HG03139 (cell line): ENCODE data around the gene INSYN2A.

Source experiments
- ATAC-seq: cut with Tn5 transposase; IDR thresholded peaks from one replicate; pipeline ENCODE4 v1.9.1; 2021; ENCODE audit not compliant: unreplicated experiment

Gene INSYN2A

DNA sequence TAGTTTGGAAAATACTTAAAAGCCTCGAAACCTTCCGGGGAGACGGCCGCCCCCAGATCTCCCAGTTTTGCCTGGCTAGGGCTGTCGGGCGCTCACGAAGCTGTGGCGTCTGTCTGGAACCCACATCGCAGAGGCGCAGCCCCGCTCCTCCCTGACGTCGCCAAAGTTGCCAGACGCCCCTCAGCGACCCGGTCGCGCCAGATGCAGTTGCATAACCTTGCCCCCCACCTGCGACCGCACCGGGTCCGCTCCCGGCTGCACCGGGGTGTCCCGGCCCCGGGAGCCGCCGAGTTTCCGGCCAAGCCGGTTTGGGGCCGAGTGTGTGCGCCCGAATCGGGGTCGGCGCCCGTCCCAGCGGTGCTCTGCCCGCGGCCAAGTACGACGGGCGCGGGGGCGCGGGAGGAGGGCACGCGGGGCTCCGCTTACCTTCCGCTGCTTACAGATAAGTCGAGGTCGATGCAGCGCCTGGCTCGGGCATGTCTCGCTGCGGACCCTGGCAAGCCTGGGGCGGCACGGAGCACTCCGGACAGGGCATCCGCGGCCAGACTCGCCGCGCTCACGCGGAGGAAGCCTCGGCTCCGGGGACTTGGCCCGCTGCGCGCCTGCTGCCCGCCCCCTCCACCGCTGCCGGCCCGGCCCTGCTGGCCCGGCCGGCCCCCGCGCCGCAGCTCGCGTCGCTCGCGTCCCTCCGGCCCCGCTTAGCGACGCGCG lies 665 bp downstream of the INSYN2A start:
- ATAC-seq, result no peak

DNA sequence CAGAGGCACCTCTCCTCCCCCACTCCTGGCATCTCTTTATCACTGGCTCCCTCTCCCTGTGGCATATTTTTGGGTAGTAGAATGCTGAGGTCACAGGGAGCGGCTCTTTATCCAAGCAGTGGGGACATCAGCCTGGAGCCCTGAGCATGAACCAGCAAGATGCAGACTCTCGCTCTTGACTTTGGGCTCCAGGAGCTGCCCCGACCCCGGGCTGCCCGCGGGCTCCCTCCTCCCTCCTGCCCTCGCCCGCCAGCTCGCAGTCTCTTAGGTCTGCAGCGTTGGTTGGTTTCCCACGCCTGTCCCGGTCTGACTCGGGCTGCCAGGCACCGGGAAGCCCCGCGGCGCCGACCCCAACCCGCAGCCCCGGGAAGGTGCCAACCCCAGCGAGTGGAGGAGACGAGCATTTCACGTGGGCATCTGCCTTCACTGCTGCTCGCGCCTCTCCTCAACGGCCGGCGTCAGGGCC lies 1.3 kb downstream of the INSYN2A start:
- no peak for ATAC-seq

DNA sequence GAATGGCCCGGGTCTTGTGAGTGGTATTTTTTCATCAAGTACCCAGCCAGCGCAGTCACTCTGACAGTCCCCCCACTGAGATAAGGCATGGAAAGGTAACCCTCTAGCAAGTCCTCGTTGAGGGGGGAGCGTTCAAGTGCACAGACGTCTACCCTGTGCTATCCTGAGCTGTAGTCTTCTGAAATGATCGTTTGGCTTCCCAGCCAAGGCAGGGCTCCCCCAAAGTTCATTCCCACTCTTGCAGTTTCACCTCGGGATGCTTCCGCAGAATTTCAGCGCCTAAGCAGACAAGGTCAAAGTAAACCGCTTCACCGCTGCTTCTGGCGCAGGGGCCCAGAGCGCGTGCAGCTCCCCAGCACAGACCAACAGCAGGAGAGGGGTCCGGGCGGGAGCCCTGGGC lies 1.8 kb downstream of the INSYN2A start:
- ATAC-seq, result no peak

GRCh38 chr10:127194111-127194510 lies 2.3 kb downstream of the INSYN2A start:
- no peak for ATAC-seq

- no peak for ATAC-seq
Measured at GRCh38 chr10:127193125-127193524, 3.3 kb downstream of the INSYN2A start.

- no peak for ATAC-seq
Measured at GRCh38 chr10:127190427-127190826, 6.0 kb downstream of the INSYN2A start.

GRCh38 chr10:127189226-127189625 lies 7.2 kb downstream of the INSYN2A start:
- ATAC-seq, result no peak

- ATAC-seq, result no peak
Measured at GRCh38 chr10:127186813-127187212, 9.6 kb downstream of the INSYN2A start.

- no peak for ATAC-seq
Measured at GRCh38 chr10:127184582-127184981, 11.8 kb downstream of the INSYN2A start.

- no peak for ATAC-seq
Measured at GRCh38 chr10:127182161-127182560, 14.2 kb downstream of the INSYN2A start.

DNA sequence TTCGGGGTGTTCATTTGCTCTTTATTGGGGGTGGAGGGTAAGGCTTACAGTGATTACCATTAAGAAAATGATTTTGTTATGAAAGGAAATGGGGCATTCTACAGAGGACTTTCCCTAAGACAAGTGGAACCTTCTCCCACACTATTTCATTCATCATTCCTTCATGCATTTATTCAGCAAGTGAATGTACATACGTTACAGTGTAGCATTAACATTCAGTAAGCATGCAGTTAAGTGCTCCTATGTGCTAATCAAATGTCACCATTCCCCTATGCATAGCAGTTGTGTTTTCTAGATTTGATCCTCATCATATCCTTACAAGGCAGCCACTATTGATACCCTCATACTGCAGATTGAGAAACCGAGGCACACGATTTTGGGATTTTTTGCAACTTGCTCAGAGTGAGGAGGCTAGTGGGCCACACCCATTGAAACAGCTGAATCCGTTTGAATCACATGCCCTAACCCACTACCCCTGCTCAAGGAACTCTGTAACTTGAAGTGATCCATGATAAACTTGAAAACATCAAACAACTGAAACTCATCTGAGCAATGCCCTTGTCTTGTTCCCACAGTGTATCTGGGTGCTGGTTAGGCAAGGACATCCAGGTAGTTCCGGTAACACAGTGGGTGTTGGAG lies 16.7 kb downstream of the INSYN2A start:
- no peak for ATAC-seq

DNA sequence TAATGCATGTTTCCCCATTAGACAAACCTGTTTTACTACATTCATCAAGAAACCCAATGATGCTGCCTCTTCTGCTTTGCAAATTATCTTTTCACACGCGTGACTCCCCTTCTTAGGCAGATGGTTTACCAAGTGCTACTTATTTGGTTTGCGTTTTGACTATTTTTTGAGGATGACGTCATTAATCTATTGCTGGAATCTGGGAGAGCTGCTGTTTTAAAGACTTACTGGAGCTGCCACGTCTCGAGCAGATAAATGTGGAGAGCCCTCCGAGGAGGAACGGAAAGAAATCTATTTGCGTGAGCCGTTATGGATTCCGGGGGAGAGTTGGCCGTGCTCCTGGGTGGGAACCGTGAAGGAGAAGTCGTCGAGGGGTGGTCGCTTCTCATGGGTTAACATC lies 19.7 kb downstream of the INSYN2A start:
- no peak for ATAC-seq

- no peak for ATAC-seq
Measured at GRCh38 chr10:127175357-127176110, 20.9 kb downstream of the INSYN2A start.

GRCh38 chr10:127174866-127175265 lies 21.5 kb downstream of the INSYN2A start:
- ATAC-seq, result no peak

DNA sequence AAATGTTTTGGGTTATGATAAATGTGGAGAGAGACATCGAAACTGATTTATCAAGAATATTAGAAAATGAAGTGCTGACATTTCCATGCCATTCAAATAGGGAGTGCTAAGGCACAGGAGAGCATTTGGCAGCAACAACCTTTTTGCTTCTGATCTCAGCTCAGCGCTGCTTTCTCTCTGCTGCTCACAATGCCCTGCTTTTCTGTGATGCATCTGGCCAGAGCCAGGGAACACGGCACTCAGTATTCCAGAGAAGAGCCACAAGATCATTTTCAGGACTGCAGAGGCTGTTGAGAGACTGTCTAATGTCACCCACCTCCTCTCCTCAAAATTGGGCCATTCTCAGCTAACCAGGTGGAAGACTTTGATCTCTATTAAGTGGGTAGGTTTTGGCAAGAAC lies 28.1 kb downstream of the INSYN2A start:
- no peak for ATAC-seq

DNA sequence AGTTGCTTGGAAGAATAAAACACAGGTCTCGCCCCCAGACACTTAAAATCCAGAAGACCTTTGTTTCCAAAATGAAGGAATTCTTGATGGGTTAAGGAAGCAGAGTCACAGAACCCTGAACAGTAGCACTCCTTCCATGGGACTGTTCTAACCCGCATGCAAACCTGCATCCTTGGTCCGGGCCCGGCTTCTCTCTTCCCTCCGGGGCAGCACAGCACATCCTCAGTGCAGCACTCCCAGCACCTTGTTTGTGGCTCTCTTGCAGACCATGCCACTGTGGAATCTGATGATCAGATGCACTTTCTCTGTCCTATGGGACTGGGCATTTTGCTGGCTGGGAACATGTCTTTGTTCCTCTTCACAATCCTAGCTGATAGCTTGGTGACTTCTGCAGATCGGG lies 33.5 kb downstream of the INSYN2A start:
- ATAC-seq, result no peak

- no peak for ATAC-seq
Measured at GRCh38 chr10:127161482-127161881, 34.9 kb downstream of the INSYN2A start.

DNA sequence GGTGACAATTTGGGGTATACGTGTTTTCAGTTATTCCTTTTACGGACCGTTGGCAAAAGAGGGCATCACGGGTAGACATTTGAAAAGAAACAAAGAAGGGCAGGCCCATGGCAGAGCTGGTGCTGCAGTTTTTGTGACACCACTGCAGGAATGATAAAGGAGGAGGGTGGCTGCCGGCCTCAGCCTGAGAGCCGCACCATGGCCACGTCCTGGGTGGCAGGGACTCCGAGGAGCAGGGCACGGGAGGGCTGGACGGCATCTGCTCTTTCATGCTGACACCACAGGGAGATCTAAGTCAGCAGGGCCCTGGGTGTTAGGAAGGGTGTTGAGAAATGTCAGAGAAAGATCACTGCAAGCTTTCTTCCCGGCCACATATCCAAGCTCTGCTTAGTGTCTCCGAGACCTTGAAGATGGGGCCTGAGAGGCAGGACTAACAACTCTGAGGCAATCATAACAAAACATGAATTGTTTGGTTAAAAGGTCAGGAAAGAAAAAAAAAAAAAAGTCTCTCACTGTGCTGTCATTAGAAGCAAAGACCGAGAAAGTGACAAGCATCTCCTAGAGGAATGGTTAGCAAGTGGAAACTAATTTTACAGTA lies 36.6 kb downstream of the INSYN2A start:
- no peak for ATAC-seq

- ATAC-seq, result no peak
Measured at GRCh38 chr10:127158662-127159061, 37.7 kb downstream of the INSYN2A start.

GRCh38 chr10:127157506-127158200 lies 38.7 kb downstream of the INSYN2A start:
- ATAC-seq, result no peak

DNA sequence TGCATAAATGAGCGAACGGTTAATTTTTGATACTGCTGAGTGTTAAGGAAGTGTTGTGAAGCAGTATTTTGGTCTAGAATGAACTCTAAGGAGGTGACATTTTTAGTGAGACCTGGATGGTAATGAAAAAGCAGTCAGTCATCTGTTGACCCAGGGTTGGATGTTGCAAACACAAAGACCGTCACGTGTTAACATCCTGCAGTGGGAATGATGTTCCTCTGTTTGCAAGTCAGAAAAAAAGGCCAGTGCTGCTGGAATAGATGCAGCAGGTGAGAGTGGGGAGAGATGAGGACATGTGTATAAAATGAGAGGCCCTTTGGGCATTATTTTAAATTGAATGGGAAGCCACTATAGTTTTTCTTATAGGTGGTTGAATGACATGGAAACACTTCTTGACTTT lies 39.3 kb downstream of the INSYN2A start:
- ATAC-seq, result no peak
